GM10248 (cell line): ENCODE results near the gene MYBBP1A.

Experiments used
- CTCF ChIA-PET: fragments of 300-600 bp; sonication (Branson Sonifier 250); formaldehyde crosslinking; extraction: SDS; loops from one replicate; lab custom pipeline; 2021; ENCODE audit warnings: antibody characterized with exemption; lab: Yijun Ruan, JAX
- POLR2A ChIA-PET: fragments of 350-650 bp; sonication (Branson Sonifier 250); formaldehyde crosslinking; extraction: SDS; loops from one replicate; lab custom pipeline; 2020; ENCODE audit warnings: antibody characterized with exemption; lab: Yijun Ruan, JAX
- DNase-seq: peaks from one replicate; pipeline ENCODE4 v3.0.0; 2012; ENCODE audit errors: extremely low spot score
- CTCF ChIP-seq: IDR thresholded peaks from 2 replicates; pipeline ENCODE4 v1.5.1; 2012; ENCODE audit warnings: mild to moderate bottlenecking, low read depth; ENCODE audit errors: extremely low read depth, missing control alignments, control extremely low read depth

Gene MYBBP1A

DNA sequence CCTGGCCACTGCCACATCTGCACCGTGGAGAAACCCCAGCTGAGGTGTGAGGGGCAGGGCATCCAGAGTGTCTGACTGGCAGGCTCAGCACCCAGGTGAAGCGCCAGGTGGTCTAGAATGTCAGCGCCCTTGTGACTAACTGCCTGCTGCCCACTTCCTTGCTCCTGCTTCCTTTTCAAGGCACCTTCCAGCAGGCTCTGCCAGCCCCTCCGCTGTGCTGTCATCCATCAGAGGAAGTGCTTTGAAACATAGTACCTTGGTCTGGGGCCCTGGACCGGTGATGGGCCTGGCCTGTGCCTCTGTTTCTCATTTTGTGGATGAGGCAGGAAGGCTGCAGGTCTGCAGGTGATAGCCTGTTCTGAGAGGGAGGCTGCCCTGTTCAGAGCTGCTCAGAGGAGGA lies 51.0 kb downstream of the MYBBP1A start:
- no peak for TF ChIP-seq CTCF
- ChIA-PET CTCF (interaction anchor here (1.1 to 1.3 kb wide), 2 partner anchors 10 to 21 kb away, joined by 3 to 4 read pairs; no protein-coding TSS in a partner anchor), POLR2A (interaction anchor here (0.6 kb wide), 1 partner anchor 71 kb away, joined by 4 read pairs; no protein-coding TSS in a partner anchor)
- DNase-seq, result no peak

- ChIA-PET POLR2A (no interaction called here), CTCF (no interaction called here)
- no peak for TF ChIP-seq CTCF
- DNase-seq, result no peak
Observed at GRCh38 chr17:4503283-4504025, 51.7 kb downstream of the MYBBP1A start.

- DNase-seq, result no peak
- CTCF ChIA-PET, result no interaction called here
- POLR2A ChIA-PET, result no interaction called here
- TF ChIP-seq CTCF, result no peak
Observed at GRCh38 chr17:4502466-4503154, 52.6 kb downstream of the MYBBP1A start.

DNA sequence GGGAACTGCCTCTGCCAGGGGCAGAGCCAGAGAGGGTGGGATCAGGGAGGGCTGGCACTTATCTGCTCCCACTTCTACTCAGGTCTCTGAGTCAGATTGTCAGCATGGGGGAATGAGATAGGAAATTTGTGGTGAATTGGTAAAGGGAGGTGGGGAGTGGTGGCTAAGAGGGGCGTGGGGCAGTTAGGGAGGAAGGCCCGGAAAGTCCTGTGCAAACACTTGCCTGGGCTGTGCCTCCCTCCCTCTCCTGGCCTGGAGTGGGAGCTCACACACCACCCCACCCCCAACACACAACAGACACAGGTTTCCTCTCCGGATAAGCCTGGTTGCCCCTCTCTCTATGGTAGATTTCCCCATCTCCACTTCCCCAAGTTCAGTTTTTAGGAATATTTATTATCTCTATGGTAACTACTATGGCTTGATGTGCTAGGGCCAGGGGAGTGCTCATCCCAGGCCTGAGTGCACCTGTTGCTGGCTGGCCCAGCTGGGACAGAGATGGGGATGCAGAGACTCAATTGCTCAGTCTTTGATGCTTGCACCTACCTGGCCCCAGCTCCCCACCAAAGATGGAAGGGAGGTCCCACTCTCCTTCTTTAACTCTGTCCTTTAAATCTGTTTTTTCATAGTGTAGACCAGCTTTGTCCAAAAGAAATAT lies 53.8 kb downstream of the MYBBP1A start:
- ChIA-PET CTCF (no interaction called here), POLR2A (no interaction called here)
- DNase-seq, result no peak
- no peak for TF ChIP-seq CTCF

DNA sequence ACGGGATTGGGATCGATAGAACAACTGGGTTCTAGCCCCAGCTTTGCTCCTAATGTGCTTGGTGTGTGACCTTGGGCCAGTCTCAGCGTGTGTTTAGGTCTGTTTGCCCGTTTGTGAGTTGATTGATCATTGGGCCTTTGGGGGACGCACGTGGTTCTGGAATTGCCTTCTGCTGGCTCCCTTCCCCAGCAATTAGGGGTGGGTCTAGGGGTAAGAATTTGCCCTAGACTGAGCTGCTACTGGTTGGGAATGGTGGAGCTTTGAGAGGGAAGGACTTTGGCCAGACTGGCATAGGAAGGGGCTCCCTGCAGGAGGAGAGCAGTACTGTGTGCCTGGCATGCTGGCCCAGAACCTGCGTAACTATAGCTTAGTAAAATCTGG lies 55.0 kb downstream of the MYBBP1A start:
- CTCF ChIA-PET, result no interaction called here
- DNase-seq, result no peak
- TF ChIP-seq CTCF, result no peak
- POLR2A ChIA-PET, result no interaction called here

DNA sequence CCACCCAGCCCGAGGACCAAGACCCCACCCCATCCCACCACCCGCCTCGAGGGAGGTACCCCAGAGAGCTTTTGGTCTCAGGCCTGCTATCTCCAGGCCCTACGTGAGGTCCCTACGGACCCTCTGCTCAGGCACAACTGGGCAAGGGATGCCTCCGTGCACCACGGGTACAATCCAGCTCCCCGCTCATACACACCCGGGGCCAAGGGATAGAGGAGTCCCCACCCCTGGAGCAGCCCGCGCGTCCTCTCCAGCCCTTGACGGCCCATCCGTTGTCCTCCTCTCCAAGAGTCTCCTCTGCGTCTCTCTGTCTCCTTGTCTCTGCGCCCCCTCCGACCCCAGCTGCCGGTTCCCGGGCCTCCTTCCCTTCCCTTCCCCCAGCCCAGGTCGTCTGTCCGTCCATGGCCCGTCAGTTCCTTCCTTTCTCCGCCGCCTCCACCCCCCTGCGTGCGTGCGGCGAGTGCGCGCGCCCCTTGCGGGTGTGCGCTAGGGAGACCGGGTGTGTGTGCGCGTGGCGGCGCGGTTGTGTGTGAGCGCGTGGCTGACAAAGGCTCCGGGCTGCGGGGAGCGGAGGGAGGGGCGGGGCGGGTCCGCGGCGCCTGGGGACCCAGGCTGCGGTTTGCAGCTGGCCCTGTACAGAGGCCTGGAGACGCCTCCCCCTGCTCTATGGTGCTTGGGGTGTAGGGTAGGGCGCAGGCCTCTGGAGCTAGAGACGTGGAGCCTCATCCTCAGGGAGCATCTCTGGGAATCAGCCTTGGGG lies 55.6 kb downstream of the MYBBP1A start:
- no peak for TF ChIP-seq CTCF
- CTCF ChIA-PET, result no interaction called here
- DNase-seq, result no peak
- POLR2A ChIA-PET, result no interaction called here
